Lower leg skin (tissue), 3 donors: ENCODE measurements around the gene DTNBP1.

Source experiments
- POLR2A ChIP-seq, 2 donors: fragments of 450-650 bp; IDR thresholded peaks; one replicate each; pipeline ENCODE4 v1.6.1; 2016 to 2017; ENCODE audit warnings: antibody characterized with exemption in 2 of 2, mild to moderate bottlenecking in 1 of 2, moderate library complexity in 1 of 2
- TF ChIP-seq, protein P1 (sequence below), 3 donors: fragments of 450-650 bp; IDR thresholded peaks; one replicate each; pipeline ENCODE4 v1.5.1; 2016; ENCODE audit warnings: antibody characterized with exemption in 3 of 3, mild to moderate bottlenecking in 3 of 3, moderate library complexity in 2 of 3

DNA sequence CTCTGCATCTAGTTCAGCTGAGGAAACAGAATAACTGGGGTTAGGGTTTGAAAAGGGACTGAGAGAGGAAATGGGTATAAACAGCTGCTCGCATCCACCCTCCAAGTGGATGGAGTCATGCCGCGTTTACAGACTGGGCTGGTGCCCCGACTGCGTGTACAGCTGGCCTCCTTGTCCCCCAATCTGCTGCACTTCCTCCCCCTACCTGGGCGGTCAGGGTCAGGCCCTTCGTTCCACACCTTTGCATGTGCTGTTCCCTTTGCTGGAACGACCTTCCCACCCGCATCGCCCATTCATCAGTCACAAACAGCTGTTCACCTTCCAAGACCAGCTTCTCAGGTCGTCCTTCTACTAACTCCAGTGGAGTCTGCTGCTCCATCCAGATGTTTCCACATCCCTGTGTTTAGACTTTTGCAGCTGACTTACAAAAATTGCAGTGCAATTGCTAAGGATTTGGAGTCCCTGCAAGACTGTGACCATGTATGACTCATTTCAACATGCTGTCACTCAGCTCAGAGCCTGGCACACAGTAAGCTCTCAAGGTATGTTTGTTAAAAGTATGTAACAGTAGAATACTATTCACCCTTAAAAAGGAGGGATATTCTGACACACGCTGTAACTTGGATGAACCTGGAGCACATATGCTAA lies 129.3 kb downstream of the DTNBP1 start:
- TF ChIP-seq, protein P1, sequence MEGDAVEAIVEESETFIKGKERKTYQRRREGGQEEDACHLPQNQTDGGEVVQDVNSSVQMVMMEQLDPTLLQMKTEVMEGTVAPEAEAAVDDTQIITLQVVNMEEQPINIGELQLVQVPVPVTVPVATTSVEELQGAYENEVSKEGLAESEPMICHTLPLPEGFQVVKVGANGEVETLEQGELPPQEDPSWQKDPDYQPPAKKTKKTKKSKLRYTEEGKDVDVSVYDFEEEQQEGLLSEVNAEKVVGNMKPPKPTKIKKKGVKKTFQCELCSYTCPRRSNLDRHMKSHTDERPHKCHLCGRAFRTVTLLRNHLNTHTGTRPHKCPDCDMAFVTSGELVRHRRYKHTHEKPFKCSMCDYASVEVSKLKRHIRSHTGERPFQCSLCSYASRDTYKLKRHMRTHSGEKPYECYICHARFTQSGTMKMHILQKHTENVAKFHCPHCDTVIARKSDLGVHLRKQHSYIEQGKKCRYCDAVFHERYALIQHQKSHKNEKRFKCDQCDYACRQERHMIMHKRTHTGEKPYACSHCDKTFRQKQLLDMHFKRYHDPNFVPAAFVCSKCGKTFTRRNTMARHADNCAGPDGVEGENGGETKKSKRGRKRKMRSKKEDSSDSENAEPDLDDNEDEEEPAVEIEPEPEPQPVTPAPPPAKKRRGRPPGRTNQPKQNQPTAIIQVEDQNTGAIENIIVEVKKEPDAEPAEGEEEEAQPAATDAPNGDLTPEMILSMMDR (IDR thresholded peaks at IDR 0.05): no peak
- TF ChIP-seq POLR2A (IDR thresholded peaks at IDR 0.05): no peak
